DMS53 (cell line): ENCODE measurements around the gene E2F3.

Source experiments
- DNase-seq: peaks from one replicate; lab custom pipeline; 2025; lab: John Stamatoyannopoulos, UW

The E2F3 gene

DNA sequence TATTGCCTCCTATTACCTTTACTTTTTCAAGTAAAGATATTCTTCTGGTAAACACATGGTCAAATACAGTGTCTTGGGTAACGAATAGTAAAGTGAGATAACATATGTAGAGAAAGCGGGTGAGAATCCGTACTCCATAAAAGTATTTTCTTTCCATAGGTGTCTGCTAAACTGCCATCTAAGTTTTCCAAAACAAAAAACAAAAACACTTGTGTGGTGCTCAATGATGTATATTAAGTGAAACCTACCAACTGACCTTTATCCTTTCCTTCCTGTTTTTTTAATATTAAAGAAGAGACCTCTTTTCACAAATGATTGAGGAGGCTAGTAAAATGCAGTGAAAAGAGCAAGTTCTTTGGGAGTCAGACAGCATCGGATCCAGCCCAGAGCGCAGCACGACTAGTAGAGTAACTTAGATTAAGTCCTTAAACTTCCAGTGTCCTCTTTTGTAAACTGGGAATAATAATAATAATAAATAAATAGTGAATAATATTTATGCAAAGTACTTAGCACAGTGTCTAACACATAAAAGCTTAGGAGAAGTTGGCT lies 132.1 kb downstream of the E2F3 start:
- no peak for DNase-seq

- DNase-seq: peak; percentile 94
Observed at GRCh38 chr6:20534295-20535262, 132.9 kb downstream of the E2F3 start, which contains the start of gene CDKAL1. Gene CDKAL1 (plus strand): TSS chr6:20534457. CDS start chr6:20546351, 11,894 bp downstream.

DNA sequence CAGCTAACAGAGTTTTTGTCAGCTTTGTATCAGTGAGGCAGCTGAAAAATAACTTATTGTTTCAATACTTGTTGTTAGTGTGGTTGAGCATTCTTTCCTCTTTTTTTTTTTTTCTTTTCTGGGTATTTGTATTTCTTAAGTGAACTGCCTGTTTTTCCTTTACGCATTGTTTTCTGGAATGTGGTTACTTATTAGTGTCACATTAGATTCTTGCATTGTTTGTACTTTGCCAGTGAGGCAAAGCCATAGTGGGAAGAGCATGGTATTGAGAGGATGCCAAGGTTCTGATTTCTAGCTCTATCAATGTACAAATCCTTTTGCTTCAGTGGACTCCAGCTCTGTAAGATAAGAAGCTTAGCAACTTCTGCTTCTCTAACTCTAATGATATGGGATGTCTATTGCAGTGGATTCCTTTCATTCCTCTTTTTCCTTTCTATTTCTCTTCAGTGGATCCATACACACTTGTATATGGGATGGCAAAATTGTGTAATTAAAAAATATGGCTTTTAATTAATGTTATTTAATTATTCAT lies 136.5 kb downstream of the E2F3 start:
- no peak for DNase-seq

GRCh38 chr6:20538907-20539306 lies 137.2 kb downstream of the E2F3 start:
- DNase-seq: no peak

GRCh38 chr6:20539387-20539786 lies 137.7 kb downstream of the E2F3 start:
- no peak for DNase-seq

GRCh38 chr6:20540683-20541082 lies 139.0 kb downstream of the E2F3 start:
- no peak for DNase-seq

DNA sequence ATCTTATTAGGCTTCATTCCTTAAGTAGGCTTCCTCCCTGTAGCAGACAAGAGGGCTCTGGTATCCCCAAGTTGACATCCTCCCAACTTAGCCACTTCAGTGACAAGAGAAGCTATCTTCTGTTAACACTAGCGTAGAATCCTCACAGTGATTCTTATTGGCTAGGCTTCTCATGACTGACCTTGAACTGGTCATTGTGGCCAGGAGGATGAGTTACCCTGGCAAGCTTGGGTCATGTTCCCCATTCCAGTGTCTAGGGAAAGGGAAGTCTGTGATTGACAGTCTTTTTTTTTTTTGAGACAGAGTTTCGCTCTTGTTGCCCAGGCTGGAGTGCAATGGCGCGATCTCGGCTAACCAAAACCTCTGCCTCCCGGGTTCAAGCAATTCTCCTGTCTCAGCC lies 139.7 kb downstream of the E2F3 start:
- DNase-seq: no peak

GRCh38 chr6:20542927-20543602 lies 141.4 kb downstream of the E2F3 start:
- peak; percentile 68 for DNase-seq
